Measurements from ENCODE around the gene SPRING1. TPM values are rescaled to one million over a fixed set of nuclear protein-coding genes. Genes with fewer than 3 reads are reported as not detected.

The SPRING1 gene
- total RNA-seq, 1 donor from 2014 or later, result 40.8 TPM

GRCh38 chr12:116779597-116779996 is 41.7 kb upstream of the SPRING1 start:
- Mint-ChIP-seq H3K4me3 (ENCODE audit: unreplicated experiment) (no peak overlapping the region), H3K4me1 (ENCODE audit: low read depth, unreplicated experiment) (no peaks in the 10 kb centered on the region), H3K9me3 (ENCODE audit: unreplicated experiment) (peaks cover 1% of the 10 kb centered on the region), H3K36me3 (ENCODE audit: unreplicated experiment) (peaks cover 9% of the 10 kb centered on the region), H3K27ac (ENCODE audit: unreplicated experiment) (no peak overlapping the region), H3K27me3 (ENCODE audit: unreplicated experiment) (no peaks in the 10 kb centered on the region)
- DNase-seq, result no peak
- TF ChIP-seq CTCF (IDR thresholded peaks at IDR 0.05; ENCODE audit: partially characterized antibody, unreplicated experiment), result no peak

- Mint-ChIP-seq H3K9me3 (ENCODE audit: unreplicated experiment) (peaks cover 1% of the 10 kb centered on the region), H3K4me3 (ENCODE audit: unreplicated experiment) (no peak overlapping the region), H3K27me3 (ENCODE audit: unreplicated experiment) (no peaks in the 10 kb centered on the region), H3K4me1 (ENCODE audit: low read depth, unreplicated experiment) (no peaks in the 10 kb centered on the region), H3K36me3 (ENCODE audit: unreplicated experiment) (peaks cover 11% of the 10 kb centered on the region), H3K27ac (ENCODE audit: unreplicated experiment) (no peak overlapping the region)
- TF ChIP-seq CTCF (IDR thresholded peaks at IDR 0.05; ENCODE audit: partially characterized antibody, unreplicated experiment), result no peak
- DNase-seq, result no peak
Measured at GRCh38 chr12:116777245-116777644, 39.4 kb upstream of the SPRING1 start.

DNA sequence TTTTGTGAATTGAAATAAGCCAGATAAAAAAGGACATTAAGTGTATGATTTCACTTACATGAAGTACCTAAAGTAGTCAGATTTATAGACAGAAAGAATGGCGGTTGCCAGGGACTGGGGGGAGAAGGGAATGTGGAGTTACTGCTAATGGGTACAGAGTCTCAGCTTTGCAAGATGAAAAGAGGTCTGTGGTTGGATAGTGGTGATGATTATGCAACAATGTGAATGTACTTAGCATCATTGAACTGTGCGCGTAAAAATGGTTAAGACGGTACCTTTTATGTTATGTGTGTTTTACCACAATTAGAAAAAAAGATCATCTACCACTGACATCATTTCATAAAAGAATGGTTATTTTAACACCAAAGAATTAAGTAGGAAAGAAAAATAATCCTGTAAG is 36.2 kb upstream of the SPRING1 start:
- no peak for TF ChIP-seq CTCF (IDR thresholded peaks at IDR 0.05; ENCODE audit: partially characterized antibody, unreplicated experiment)
- no peak for DNase-seq
- no peaks in the 10 kb centered on the region for H3K27me3 Mint-ChIP-seq (ENCODE audit: unreplicated experiment)
- peaks cover 5% of the 10 kb centered on the region for H3K36me3 Mint-ChIP-seq (ENCODE audit: unreplicated experiment)
- H3K4me3 Mint-ChIP-seq (ENCODE audit: unreplicated experiment), result no peak overlapping the region
- H3K9me3 Mint-ChIP-seq (ENCODE audit: unreplicated experiment), result peaks cover 1% of the 10 kb centered on the region
- H3K4me1 Mint-ChIP-seq (ENCODE audit: low read depth, unreplicated experiment), result no peaks in the 10 kb centered on the region
- no peak overlapping the region for H3K27ac Mint-ChIP-seq (ENCODE audit: unreplicated experiment)

- no peak for TF ChIP-seq CTCF (IDR thresholded peaks at IDR 0.05; ENCODE audit: partially characterized antibody, unreplicated experiment)
- H3K27ac Mint-ChIP-seq (ENCODE audit: unreplicated experiment), result no peak overlapping the region
- no peak for DNase-seq
Measured at GRCh38 chr12:116773276-116773731, 35.4 kb upstream of the SPRING1 start.

GRCh38 chr12:116771651-116772050 is 33.8 kb upstream of the SPRING1 start:
- Mint-ChIP-seq H3K4me1 (ENCODE audit: low read depth, unreplicated experiment) (no peaks in the 10 kb centered on the region), H3K36me3 (ENCODE audit: unreplicated experiment) (peaks cover 5% of the 10 kb centered on the region), H3K9me3 (ENCODE audit: unreplicated experiment) (peaks cover 1% of the 10 kb centered on the region), H3K27me3 (ENCODE audit: unreplicated experiment) (no peaks in the 10 kb centered on the region), H3K27ac (ENCODE audit: unreplicated experiment) (no peak overlapping the region), H3K4me3 (ENCODE audit: unreplicated experiment) (no peak overlapping the region)
- TF ChIP-seq CTCF (IDR thresholded peaks at IDR 0.05; ENCODE audit: partially characterized antibody, unreplicated experiment), result no peak
- DNase-seq, result no peak

More at GRCh38 chr12:116773276-116773731, 35.4 kb upstream of the SPRING1 start:
- Mint-ChIP-seq H3K4me1 (ENCODE audit: low read depth, unreplicated experiment) (no peaks in the 10 kb centered on the region), H3K27me3 (ENCODE audit: unreplicated experiment) (no peaks in the 10 kb centered on the region), H3K9me3 (ENCODE audit: unreplicated experiment) (peaks cover 1% of the 10 kb centered on the region), H3K36me3 (ENCODE audit: unreplicated experiment) (peaks cover 5% of the 10 kb centered on the region), H3K4me3 (ENCODE audit: unreplicated experiment) (no peak overlapping the region)

All from glutamatergic neuron (in vitro differentiated cells).